DND-41 (cell line): ENCODE results near the gene NOTCH2.

Experiments used
- ATAC-seq: fragments of 200-7000 bp; cut with Tn5 transposase; 3 replicates; pipeline ENCODE4 v1.9.1; 2021; ENCODE audit warnings: low read depth; ENCODE audit not compliant: insufficient read depth
- DNase-seq: peaks from one replicate; pipeline ENCODE4 v3.0.0-alpha.2; 2020
- H2AFZ ChIP-seq: 2 replicates; pipeline ENCODE4 v1.6.0; 2012; ENCODE audit warnings: low read depth, low read length
- H3K27ac ChIP-seq: 2 replicates; pipeline ENCODE4 v1.5.1; 2012; ENCODE audit warnings: low read length, inconsistent platforms
- H3K27me3 ChIP-seq: fragments of 200-600 bp; sonication (generic); 2 replicates; pipeline ENCODE4 v1.6.0; 2012; ENCODE audit warnings: low read length, mild to moderate bottlenecking, inconsistent platforms; ENCODE audit not compliant: insufficient read depth, poor library complexity
- H3K36me3 ChIP-seq: 2 replicates; pipeline ENCODE4 v1.5.1; 2012; ENCODE audit warnings: low read length, inconsistent platforms; ENCODE audit not compliant: insufficient read depth
- H3K4me1 ChIP-seq: 2 replicates; pipeline ENCODE4 v1.5.1; 2012; ENCODE audit warnings: mild to moderate bottlenecking, low read length; ENCODE audit not compliant: insufficient read depth
- H3K4me2 ChIP-seq: 2 replicates; pipeline ENCODE4 v1.6.0; 2012; ENCODE audit warnings: mild to moderate bottlenecking, moderate library complexity, low read length, inconsistent platforms; ENCODE audit not compliant: insufficient read depth
- H3K4me3 ChIP-seq, 2 experiments: fragments of 200-600 bp in 1 of 2; shearing (Covaris generic) in 1 of 2; 2 replicates each; pipeline ENCODE4 v1.5.1; 2012 to 2016; ENCODE audit warnings: inconsistent platforms in 2 of 2, low read length in 2 of 2, mild to moderate bottlenecking in 2 of 2, low read depth in 1 of 2, moderate library complexity in 1 of 2
- H3K79me2 ChIP-seq: 2 replicates; pipeline ENCODE4 v1.6.0; 2012; ENCODE audit warnings: low read length, inconsistent platforms; ENCODE audit not compliant: insufficient read depth
- H3K9ac ChIP-seq: 2 replicates; pipeline ENCODE4 v1.6.0; 2012; ENCODE audit warnings: low read depth, mild to moderate bottlenecking, inconsistent platforms, low read length, moderate library complexity
- H3K9me3 ChIP-seq: 2 replicates; pipeline ENCODE4 v1.5.1; 2012; ENCODE audit warnings: low read length, moderate library complexity, mild to moderate bottlenecking, inconsistent platforms; ENCODE audit not compliant: insufficient read depth, severe bottlenecking
- H4K20me1 ChIP-seq: 2 replicates; pipeline ENCODE4 v1.6.0; 2012; ENCODE audit warnings: low read length; ENCODE audit not compliant: insufficient read depth
- CTCF ChIP-seq: IDR thresholded peaks from 2 replicates; pipeline ENCODE4 v1.5.1; 2012; ENCODE audit warnings: borderline replicate concordance, low read length, moderate library complexity, mild to moderate bottlenecking; ENCODE audit not compliant: poor library complexity, severe bottlenecking; ENCODE audit errors: extremely low read depth
- EZH2 ChIP-seq: IDR thresholded peaks from 3 replicates; pipeline ENCODE4 v1.6.1; 2012; ENCODE audit warnings: borderline replicate concordance, low read depth, mild to moderate bottlenecking, moderate library complexity, low read length, inconsistent platforms; ENCODE audit not compliant: severe bottlenecking

The NOTCH2 gene

GRCh38 chr1:119868176-119868575, 201.3 kb downstream of the NOTCH2 start:
- TF ChIP-seq CTCF, result no peak
- no peak for TF ChIP-seq EZH2
- no peaks in the 10 kb centered on the region for H3K36me3 ChIP-seq
- no peak overlapping the region for H3K9ac ChIP-seq
- H3K27me3 ChIP-seq, result no peaks in the 10 kb centered on the region
- peaks cover 9% of the 10 kb centered on the region for H3K4me1 ChIP-seq
- no peaks in the 10 kb centered on the region for H4K20me1 ChIP-seq
- DNase-seq (no peak), ATAC-seq (no peak)
- no peak overlapping the region for H3K4me2 ChIP-seq
- no peak overlapping the region for H3K27ac ChIP-seq
- no peaks in the 10 kb centered on the region for H3K79me2 ChIP-seq
- H3K4me3 ChIP-seq, result no peak overlapping the region
- no peaks in the 10 kb centered on the region for H3K9me3 ChIP-seq
- H2AFZ ChIP-seq, result no peak overlapping the region

DNA sequence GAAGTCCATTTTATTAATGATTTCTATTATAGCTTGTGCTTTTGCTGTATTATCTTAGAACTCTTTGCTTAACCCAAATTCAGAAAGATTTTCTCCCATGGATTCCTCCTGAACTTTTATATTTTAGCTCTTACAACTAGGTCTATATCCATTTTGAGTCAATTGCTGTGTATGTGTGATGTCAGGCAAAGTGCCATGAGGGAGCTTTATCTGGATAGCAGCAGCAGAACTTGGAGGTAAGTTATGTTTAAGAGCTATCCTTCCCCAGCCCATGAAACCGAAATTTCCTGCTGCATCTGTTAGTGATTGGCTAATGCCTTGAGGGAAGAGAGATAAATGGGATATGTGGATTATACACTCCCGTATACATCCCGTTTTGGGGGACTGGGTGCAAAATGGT, 203.0 kb downstream of the NOTCH2 start:
- Histone ChIP-seq H3K4me1 (peaks cover 6% of the 10 kb centered on the region), H3K4me3 (no peak overlapping the region), H3K9ac (no peak overlapping the region), H3K9me3 (no peaks in the 10 kb centered on the region), H3K27ac (no peak overlapping the region), H3K79me2 (no peaks in the 10 kb centered on the region), H3K36me3 (no peaks in the 10 kb centered on the region), H4K20me1 (no peaks in the 10 kb centered on the region), H3K27me3 (no peaks in the 10 kb centered on the region), H3K4me2 (no peak overlapping the region), H2AFZ (no peak overlapping the region)
- DNase-seq, result no peak
- ATAC-seq, result no peak
- TF ChIP-seq EZH2, result no peak
- no peak for TF ChIP-seq CTCF

GRCh38 chr1:119865627-119866026, 203.8 kb downstream of the NOTCH2 start:
- H3K9me3 ChIP-seq, result no peaks in the 10 kb centered on the region
- no peaks in the 10 kb centered on the region for H3K36me3 ChIP-seq
- H3K4me1 ChIP-seq, result peaks cover 7% of the 10 kb centered on the region
- H3K9ac ChIP-seq, result no peak overlapping the region
- no peak overlapping the region for H3K27ac ChIP-seq
- H3K4me2 ChIP-seq, result no peak overlapping the region
- ATAC-seq, result no peak
- no peak overlapping the region for H3K4me3 ChIP-seq
- TF ChIP-seq CTCF, result no peak
- TF ChIP-seq EZH2, result no peak
- no peak overlapping the region for H2AFZ ChIP-seq
- H3K27me3 ChIP-seq, result no peaks in the 10 kb centered on the region
- H4K20me1 ChIP-seq, result no peaks in the 10 kb centered on the region
- H3K79me2 ChIP-seq, result no peaks in the 10 kb centered on the region
- no peak for DNase-seq

- TF ChIP-seq CTCF (no peak), EZH2 (no peak)
- Histone ChIP-seq H3K4me1 (peaks cover 34% of the 10 kb centered on the region), H3K4me2 (no peak overlapping the region), H3K27me3 (no peaks in the 10 kb centered on the region), H3K4me3 (no peak overlapping the region), H3K9ac (no peak overlapping the region), H4K20me1 (no peaks in the 10 kb centered on the region), H3K36me3 (no peaks in the 10 kb centered on the region), H3K9me3 (no peaks in the 10 kb centered on the region), H3K27ac (no peak overlapping the region), H3K79me2 (no peaks in the 10 kb centered on the region), H2AFZ (no peak overlapping the region)
- DNase-seq, result no peak
- no peak for ATAC-seq
Observed at GRCh38 chr1:119862276-119862675, 207.2 kb downstream of the NOTCH2 start.
